Erythroblast (primary cell): ENCODE measurements around the gene ADPRM.

ENCODE experiments used
- GATA1 ChIP-seq: IDR thresholded peaks from 2 replicates; pipeline ENCODE4 v1.6.1; 2011; ENCODE audit warnings: low read depth, mild to moderate bottlenecking, control low read depth, low read length, moderate library complexity
- POLR2A ChIP-seq: IDR thresholded peaks from 2 replicates; pipeline ENCODE4 v1.6.1; 2011; ENCODE audit warnings: mild to moderate bottlenecking, low read length

GRCh38 chr17:10750210-10750609 is 52.8 kb downstream of the ADPRM start:
- TF ChIP-seq POLR2A (no peak), GATA1 (no peak)
